HG03354 (cell line): ENCODE data around the gene S100G.

ENCODE experiments used
- ATAC-seq: cut with Tn5 transposase; IDR thresholded peaks from one replicate; pipeline ENCODE4 v1.9.1; 2021; ENCODE audit warnings: mild to moderate bottlenecking; ENCODE audit not compliant: unreplicated experiment, poor library complexity, severe bottlenecking

The S100G gene

GRCh38 chrX:16702700-16703599 lies 53.0 kb downstream of the S100G start:
- no peak for ATAC-seq
